Astrocyte of the spinal cord (primary cell): ENCODE results near the gene GRID1.

Source experiments
- DNase-seq: peaks from one replicate; pipeline ENCODE4 v3.0.0; 2011; ENCODE audit warnings: low read depth, low spot score
- H3K4me3 ChIP-seq: 2 replicates; pipeline ENCODE4 v1.5.1; 2011; ENCODE audit warnings: low read depth, mild to moderate bottlenecking, low read length, moderate library complexity
- CTCF ChIP-seq: IDR thresholded peaks from 2 replicates; pipeline ENCODE4 v1.5.1; 2012; ENCODE audit warnings: low read depth, mild to moderate bottlenecking, low read length, inconsistent platforms
- in situ Hi-C: cut with HindIII; loops from 2 replicates; pipeline ENCODE4 v1.10.0; 2017; ENCODE audit warnings: low sequenced_read_pairs

The GRID1 gene

GRCh38 chr10:86187499-86188239 lies 178.9 kb downstream of the GRID1 start:
- in situ Hi-C loops, result no loop called here
- no peak overlapping the region for H3K4me3 ChIP-seq
- DNase-seq, result no peak
- TF ChIP-seq CTCF, result no peak

GRCh38 chr10:86186633-86187032 lies 180.0 kb downstream of the GRID1 start:
- in situ Hi-C loops, result no loop called here
- no peak for TF ChIP-seq CTCF
- DNase-seq, result no peak
- no peak overlapping the region for H3K4me3 ChIP-seq

- in situ Hi-C loops, result no loop called here
- no peak overlapping the region for H3K4me3 ChIP-seq
- no peak for TF ChIP-seq CTCF
- DNase-seq, result no peak
These were observed 184.0 kb downstream of the GRID1 start for GRCh38 chr10:86182595-86182994.

GRCh38 chr10:86182150-86182549 lies 184.4 kb downstream of the GRID1 start:
- in situ Hi-C loops, result no loop called here
- no peak for TF ChIP-seq CTCF
- H3K4me3 ChIP-seq, result no peak overlapping the region

GRCh38 chr10:86180861-86181260 lies 185.7 kb downstream of the GRID1 start:
- in situ Hi-C loops, result no loop called here
- no peak overlapping the region for H3K4me3 ChIP-seq
- TF ChIP-seq CTCF, result no peak
- DNase-seq, result no peak

More at GRCh38 chr10:86182150-86182549, 184.4 kb downstream of the GRID1 start:
- no peak for DNase-seq

GRCh38 chr10:86179961-86180360 lies 186.6 kb downstream of the GRID1 start:
- TF ChIP-seq CTCF, result no peak
- in situ Hi-C loops, result no loop called here
- no peak for DNase-seq
- no peak overlapping the region for H3K4me3 ChIP-seq
